Measurements from ENCODE around the gene MAT2B.
A peak's percentile ranks its signal among the peaks of the same experiment; 100 is the strongest.

MAT2B gene

DNA sequence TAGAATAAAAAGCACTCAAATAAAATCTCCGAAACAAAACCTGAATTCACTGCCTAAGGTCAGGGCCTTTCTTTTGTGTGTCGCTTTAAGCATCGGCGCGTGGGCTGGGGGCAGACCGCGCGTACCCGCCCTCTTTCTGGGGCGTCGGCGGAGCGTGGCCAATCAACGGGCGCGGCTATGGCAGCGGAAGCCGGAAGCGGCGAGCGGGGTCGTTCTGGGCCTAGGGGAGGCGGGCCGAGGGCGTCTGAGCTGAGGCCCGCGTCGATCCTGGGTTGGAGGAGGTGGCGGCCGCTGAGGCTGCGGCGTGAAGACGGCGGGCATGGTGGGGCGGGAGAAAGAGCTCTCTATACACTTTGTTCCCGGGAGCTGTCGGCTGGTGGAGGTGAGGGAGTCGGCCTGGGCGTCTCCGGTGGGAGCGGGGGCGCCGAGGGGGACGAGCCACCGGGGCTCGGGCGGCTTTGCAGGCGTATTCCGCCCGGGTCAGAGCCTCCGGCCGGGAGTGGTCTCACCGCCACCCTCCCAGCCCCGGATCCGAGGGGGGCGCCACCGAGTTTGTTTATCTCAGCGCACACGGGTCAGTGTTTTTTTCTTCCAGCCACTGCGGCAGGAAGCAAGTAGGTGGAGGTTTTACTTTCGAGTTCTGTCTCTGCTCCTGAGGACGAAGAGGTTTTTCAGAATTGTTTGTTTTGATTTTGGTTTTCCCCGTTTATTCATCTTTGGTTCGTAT, at the start of gene MAT2B:
TSS of gene MAT2B (plus strand) at position 252 of the 727 bp plus-strand sequence. CDS start at position 320, 68 bp downstream.
- peak; percentile 93 for DNase-seq
- in situ Hi-C loops (cut with HindIII; ENCODE audit: low pct_ligation_motif_present, low pct_unique_long_range_greater_than_20kb, low sequenced_read_pairs): no loop called here

DNA sequence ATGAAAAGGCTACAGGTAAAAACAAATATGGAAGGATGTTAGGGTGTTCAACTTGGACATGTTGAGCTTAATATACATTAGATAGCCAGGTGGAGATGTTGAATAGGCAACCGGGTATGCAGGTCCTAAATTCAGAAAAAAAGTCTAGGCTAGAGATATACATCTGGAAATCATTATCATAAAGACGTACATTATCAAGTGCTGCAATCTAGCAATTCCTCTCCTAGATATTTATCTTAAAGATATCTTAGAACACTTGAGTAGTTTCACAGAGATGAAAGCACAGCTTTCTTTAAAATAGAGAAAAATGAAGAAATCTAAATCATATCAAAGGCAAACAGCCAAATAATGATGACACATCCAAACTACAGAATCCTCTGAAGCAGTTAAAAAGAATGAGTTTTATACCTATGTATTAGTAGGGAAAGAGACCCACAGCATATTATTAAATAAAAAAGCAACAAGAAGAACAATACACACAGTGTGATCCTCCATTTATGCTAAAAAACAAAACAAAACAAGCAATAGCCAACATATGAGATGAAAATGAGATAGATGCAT, 49.3 kb upstream of the MAT2B start:
- in situ Hi-C loops (cut with HindIII; ENCODE audit: low pct_ligation_motif_present, low pct_unique_long_range_greater_than_20kb, low sequenced_read_pairs): no loop called here
- DNase-seq: no peak

- no peak for DNase-seq
- in situ Hi-C loops (cut with HindIII; ENCODE audit: low pct_ligation_motif_present, low pct_unique_long_range_greater_than_20kb, low sequenced_read_pairs): no loop called here
These were observed 48.6 kb upstream of the MAT2B start for GRCh38 chr5:163456840-163457239.

GRCh38 chr5:163458778-163459385, 46.5 kb upstream of the MAT2B start:
- in situ Hi-C loops (cut with HindIII; ENCODE audit: low pct_ligation_motif_present, low pct_unique_long_range_greater_than_20kb, low sequenced_read_pairs): no loop called here
- DNase-seq: no peak

- peak; percentile 33 for DNase-seq
- in situ Hi-C loops (cut with HindIII; ENCODE audit: low pct_ligation_motif_present, low pct_unique_long_range_greater_than_20kb, low sequenced_read_pairs): no loop called here
These were observed 46.0 kb upstream of the MAT2B start for GRCh38 chr5:163459462-163459818.

GRCh38 chr5:163459819-163460561, 45.4 kb upstream of the MAT2B start, which contains the start of gene NUDCD2:
Gene NUDCD2, minus strand, starts transcription at chr5:163460102. Its CDS starts 52 bp downstream, at chr5:163460050.
- DNase-seq: peak; percentile 97
- in situ Hi-C loops (cut with HindIII; ENCODE audit: low pct_ligation_motif_present, low pct_unique_long_range_greater_than_20kb, low sequenced_read_pairs): no loop called here

- in situ Hi-C loops (cut with HindIII; ENCODE audit: low pct_ligation_motif_present, low pct_unique_long_range_greater_than_20kb, low sequenced_read_pairs): no loop called here
These were observed 44.8 kb upstream of the MAT2B start, which contains the start of gene HMMR for GRCh38 chr5:163460562-163461171. Gene HMMR, plus strand, starts transcription at chr5:163460632. Its CDS starts 61 bp downstream, at chr5:163460693.

GRCh38 chr5:163463063-163463435, 42.4 kb upstream of the MAT2B start:
- no peak for DNase-seq

More at GRCh38 chr5:163460562-163461171, 44.8 kb upstream of the MAT2B start, which contains the start of gene HMMR:
- peak; percentile 29 for DNase-seq

GRCh38 chr5:163467682-163468081, 37.7 kb upstream of the MAT2B start:
- in situ Hi-C loops (cut with HindIII; ENCODE audit: low pct_ligation_motif_present, low pct_unique_long_range_greater_than_20kb, low sequenced_read_pairs): no loop called here
- no peak for DNase-seq

More at GRCh38 chr5:163463063-163463435, 42.4 kb upstream of the MAT2B start:
- in situ Hi-C loops (cut with HindIII; ENCODE audit: low pct_ligation_motif_present, low pct_unique_long_range_greater_than_20kb, low sequenced_read_pairs): no loop called here

GRCh38 chr5:163473635-163474243, 31.7 kb upstream of the MAT2B start:
- DNase-seq: peak; percentile 50
- in situ Hi-C loops (cut with HindIII; ENCODE audit: low pct_ligation_motif_present, low pct_unique_long_range_greater_than_20kb, low sequenced_read_pairs): no loop called here

GRCh38 chr5:163475411-163475810, 30.0 kb upstream of the MAT2B start:
- in situ Hi-C loops (cut with HindIII; ENCODE audit: low pct_ligation_motif_present, low pct_unique_long_range_greater_than_20kb, low sequenced_read_pairs): no loop called here
- DNase-seq: no peak

DNA sequence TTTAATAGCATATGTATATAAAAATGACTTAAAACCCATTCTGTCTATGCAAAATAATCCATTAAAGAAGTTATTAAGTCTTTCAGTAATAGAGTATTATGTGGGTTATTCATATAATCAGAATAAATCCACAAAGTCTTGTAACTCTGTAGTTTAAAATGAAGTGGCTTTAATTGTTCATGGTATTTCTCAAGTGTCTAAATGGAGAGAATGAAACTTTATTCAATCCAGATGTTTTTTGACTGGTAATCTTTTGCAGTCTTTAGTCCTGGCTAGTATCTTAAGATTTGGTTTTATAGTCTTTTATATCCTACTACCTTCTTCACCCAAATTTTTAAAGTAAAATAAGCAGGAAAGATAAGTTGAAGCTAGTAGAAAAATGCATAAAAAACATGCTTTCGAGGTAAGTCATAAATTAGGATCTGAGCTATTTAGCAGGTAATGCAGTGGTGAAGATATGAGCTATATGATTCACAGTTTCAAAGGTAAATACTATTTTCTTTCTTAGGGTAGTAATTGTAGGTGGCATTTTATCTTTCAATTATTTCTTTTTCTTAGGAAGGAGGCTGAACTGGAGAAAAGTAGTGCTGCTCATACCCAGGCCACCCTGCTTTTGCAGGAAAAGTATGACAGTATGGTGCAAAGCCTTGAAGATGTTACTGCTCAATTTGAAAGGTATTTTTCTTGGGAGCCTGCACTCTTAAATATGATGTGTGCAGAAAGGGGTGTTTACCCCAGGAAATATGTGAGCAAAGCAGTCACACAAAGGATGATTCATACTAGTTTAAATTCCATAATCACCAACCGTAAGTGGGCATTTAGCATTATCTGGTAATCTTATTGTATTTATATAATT, 27.1 kb upstream of the MAT2B start:
- in situ Hi-C loops (cut with HindIII; ENCODE audit: low pct_ligation_motif_present, low pct_unique_long_range_greater_than_20kb, low sequenced_read_pairs): no loop called here

GRCh38 chr5:163478982-163479271, 26.5 kb upstream of the MAT2B start:
- DNase-seq: no peak
- in situ Hi-C loops (cut with HindIII; ENCODE audit: low pct_ligation_motif_present, low pct_unique_long_range_greater_than_20kb, low sequenced_read_pairs): no loop called here

More for the DNA sequence above, 27.1 kb upstream of the MAT2B start:
- DNase-seq: no peak

DNA sequence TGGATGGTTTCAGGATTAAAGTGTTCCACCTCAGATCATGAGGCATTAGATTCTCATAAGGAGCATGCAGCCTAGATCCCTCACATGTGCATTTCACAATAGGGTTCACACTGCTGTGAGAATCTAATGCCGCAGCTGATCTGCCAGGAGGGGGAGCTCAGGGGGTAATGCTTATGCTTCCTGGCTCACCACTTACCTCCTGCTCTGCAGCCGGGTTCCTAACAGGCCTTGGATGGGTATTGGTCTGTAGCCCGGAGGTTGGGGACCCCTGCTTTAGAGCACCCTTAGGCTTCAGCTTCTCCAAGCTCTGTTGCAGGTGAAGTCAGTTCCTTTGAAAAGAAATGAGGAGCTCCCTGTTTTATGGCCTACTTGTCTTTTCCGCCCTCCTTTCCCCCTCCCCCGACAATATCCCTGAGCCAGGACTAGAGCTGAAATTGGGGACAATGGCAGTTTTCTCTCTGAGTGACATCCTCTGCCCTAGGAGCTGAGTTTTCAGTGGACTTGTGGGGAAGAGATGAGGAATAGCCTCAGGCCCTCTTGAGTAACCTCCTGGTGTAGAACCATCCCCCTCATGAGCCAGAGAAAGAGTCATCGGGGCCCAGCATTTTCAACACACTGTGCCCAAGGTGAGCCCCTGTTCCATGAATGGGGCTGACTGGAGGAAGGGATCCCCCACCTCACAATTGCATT, 16.2 kb upstream of the MAT2B start:
- peak; percentile 47 for DNase-seq
- in situ Hi-C loops (cut with HindIII; ENCODE audit: low pct_ligation_motif_present, low pct_unique_long_range_greater_than_20kb, low sequenced_read_pairs): no loop called here

DNA sequence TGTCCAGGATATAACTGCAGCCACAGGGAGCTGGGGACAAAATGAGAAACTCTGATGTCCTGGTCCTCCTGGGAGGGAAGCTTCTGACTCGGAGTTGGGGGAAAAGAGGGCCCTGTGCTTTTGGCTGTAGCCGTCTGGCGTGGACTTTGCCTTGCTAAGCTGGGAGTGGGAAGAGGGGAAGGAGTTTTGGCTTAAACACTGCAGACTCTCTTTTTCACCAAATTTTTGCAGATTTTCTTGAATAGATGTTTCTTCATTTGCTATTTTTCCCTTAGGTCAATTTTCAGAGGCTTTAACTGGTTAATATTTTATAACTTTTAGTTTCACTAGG, 15.7 kb upstream of the MAT2B start:
- DNase-seq: no peak
- in situ Hi-C loops (cut with HindIII; ENCODE audit: low pct_ligation_motif_present, low pct_unique_long_range_greater_than_20kb, low sequenced_read_pairs): no loop called here

- DNase-seq: no peak
- in situ Hi-C loops (cut with HindIII; ENCODE audit: low pct_ligation_motif_present, low pct_unique_long_range_greater_than_20kb, low sequenced_read_pairs): no loop called here
These were observed 9.1 kb upstream of the MAT2B start for GRCh38 chr5:163496286-163496685.

GRCh38 chr5:163497315-163497714, 8.1 kb upstream of the MAT2B start:
- in situ Hi-C loops (cut with HindIII; ENCODE audit: low pct_ligation_motif_present, low pct_unique_long_range_greater_than_20kb, low sequenced_read_pairs): no loop called here

More at GRCh38 chr5:163497315-163497714, 8.1 kb upstream of the MAT2B start:
- no peak for DNase-seq
